ENCODE measurements around the gene MCTP2. TPM values are rescaled to one million over a fixed set of nuclear protein-coding genes. Genes with fewer than 3 reads are reported as not detected.

MCTP2 gene
- polyA plus RNA-seq, 4 donors = 18.4 to 20.4 (median 19.5) TPM

- DNase-seq (ENCODE audit: low read depth in 4 of 4, low spot score in 3 of 4) = no peak
Observed at GRCh38 chr15:94509259-94509658, 277.9 kb downstream of the MCTP2 start.

GRCh38 chr15:94522125-94522524 is 290.8 kb downstream of the MCTP2 start:
- DNase-seq (ENCODE audit: low read depth in 4 of 4, low spot score in 3 of 4) = no peak

GRCh38 chr15:94523873-94524272 is 292.5 kb downstream of the MCTP2 start:
- no peak for DNase-seq (ENCODE audit: low read depth in 4 of 4, low spot score in 3 of 4)

DNA sequence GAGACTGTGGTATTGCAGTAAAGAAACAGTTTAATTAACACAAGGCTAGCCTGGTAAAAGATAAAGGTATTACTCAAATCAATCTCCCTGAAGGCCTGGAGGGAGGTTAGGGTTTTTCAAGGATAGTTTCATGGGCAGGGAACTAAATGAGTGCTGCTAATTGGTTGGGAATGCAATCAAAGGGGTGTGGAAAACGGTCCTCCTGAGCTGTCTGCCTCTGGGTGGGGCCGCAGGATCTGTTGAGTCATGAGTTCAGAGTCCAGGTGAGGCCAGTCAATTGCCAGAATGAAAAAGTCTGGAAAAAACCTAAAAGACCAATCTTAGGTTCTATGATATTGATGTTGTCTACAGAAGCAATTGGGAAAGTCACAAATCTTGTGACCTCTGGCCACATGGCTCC is 293.2 kb downstream of the MCTP2 start:
- DNase-seq (ENCODE audit: low read depth in 4 of 4, low spot score in 3 of 4) = no peak

- no peak for DNase-seq (ENCODE audit: low read depth in 4 of 4, low spot score in 3 of 4)
Observed at GRCh38 chr15:94526071-94526689, 294.8 kb downstream of the MCTP2 start.

DNA sequence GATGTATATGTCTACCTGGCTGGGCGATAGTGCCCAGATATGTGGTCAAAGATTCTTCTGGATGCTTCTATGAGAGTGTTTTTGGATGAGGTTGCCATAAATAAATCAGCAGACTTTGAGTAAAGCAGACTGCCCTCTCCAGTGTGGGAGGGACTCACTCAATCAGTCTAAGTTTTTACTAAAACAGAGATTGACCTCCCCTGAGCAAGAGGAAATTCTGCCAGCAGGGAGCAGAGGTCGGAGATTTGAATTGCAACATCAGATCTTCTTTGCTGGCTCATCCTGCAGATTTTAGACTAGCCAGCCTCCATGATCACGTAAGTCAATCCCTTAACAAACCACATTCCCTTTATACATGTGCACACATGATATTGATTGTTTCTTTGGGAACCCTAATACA is 300.9 kb downstream of the MCTP2 start:
- no peak for DNase-seq (ENCODE audit: low read depth in 4 of 4, low spot score in 3 of 4)
